ENCODE results near the gene OR5K1.

DNA sequence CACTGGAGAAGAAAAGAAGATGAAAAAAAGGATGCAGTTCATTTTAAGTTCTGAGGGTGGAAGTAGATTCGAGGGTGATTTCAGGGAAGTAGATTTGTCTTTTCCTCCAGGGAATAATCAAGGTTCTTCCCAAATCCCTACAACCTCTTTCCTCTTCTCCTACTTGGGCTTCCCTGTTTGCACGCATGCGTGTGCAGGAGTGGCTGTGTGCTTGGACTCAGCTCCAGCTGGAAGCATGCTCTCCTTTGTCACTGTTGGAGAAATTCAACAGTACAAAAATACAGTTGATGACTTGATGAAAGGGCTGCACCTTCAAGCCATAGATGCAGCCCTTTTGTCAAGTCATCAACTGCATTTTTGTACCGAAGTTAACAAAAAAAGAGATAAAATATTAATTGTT, 38.3 kb downstream of the OR5K1 start:
- TF ChIP-seq POLR2AphosphoS5 (IDR thresholded peaks at IDR 0.05; ENCODE audit: low read depth, low read length) (no peak), TAF1 (IDR thresholded peaks at IDR 0.05; ENCODE audit: low read depth, low read length) (no peak), POLR2A (IDR thresholded peaks at IDR 0.05; ENCODE audit: low read depth, low read length) (no peak), PAX5 (IDR thresholded peaks at IDR 0.05; ENCODE audit: insufficient read depth, low read length, severe bottlenecking) (no peak), POU2F2 (IDR thresholded peaks at IDR 0.05; ENCODE audit: low read depth, low read length) (no peak)

Measured in GM12891 (cell line).